Trophoblast cell (in vitro differentiated cells and primary cell): ENCODE data around the gene GPR31.

ENCODE experiments used
- DNase-seq, 2 donors: peaks; one replicate each; pipeline ENCODE4 v3.0.0-alpha.2; 2016
- H2AFZ ChIP-seq: 2 replicates; pipeline ENCODE4 v1.6.1; 2013; ENCODE audit warnings: low read length, moderate library complexity, mild to moderate bottlenecking; ENCODE audit not compliant: insufficient read depth, poor library complexity
- H2AK5ac ChIP-seq: 2 replicates; pipeline ENCODE4 v1.6.1; 2013; ENCODE audit warnings: mild to moderate bottlenecking, low read length
- H2BK120ac ChIP-seq: 2 replicates; pipeline ENCODE4 v1.6.1; 2013; ENCODE audit warnings: low read length, mild to moderate bottlenecking, moderate library complexity; ENCODE audit not compliant: insufficient read depth, poor library complexity
- H2BK12ac ChIP-seq: 2 replicates; pipeline ENCODE4 v1.6.1; 2013; ENCODE audit warnings: mild to moderate bottlenecking, low read length, moderate library complexity
- H2BK5ac ChIP-seq: 2 replicates; pipeline ENCODE4 v1.6.1; 2013; ENCODE audit warnings: low read length, low read depth, moderate library complexity, mild to moderate bottlenecking; ENCODE audit not compliant: poor library complexity
- H3K14ac ChIP-seq: 2 replicates; pipeline ENCODE4 v1.6.1; 2013; ENCODE audit warnings: mild to moderate bottlenecking, low read length
- H3K18ac ChIP-seq: 2 replicates; pipeline ENCODE4 v1.6.1; 2013; ENCODE audit warnings: mild to moderate bottlenecking, low read length
- H3K23ac ChIP-seq: 2 replicates; pipeline ENCODE4 v1.6.1; 2013; ENCODE audit warnings: low read length
- H3K27ac ChIP-seq: 2 replicates; pipeline ENCODE4 v1.5.1; 2013; ENCODE audit warnings: low read depth, mild to moderate bottlenecking, inconsistent platforms, low read length, moderate library complexity
- H3K27me3 ChIP-seq: 2 replicates; pipeline ENCODE4 v1.6.1; 2013; ENCODE audit warnings: inconsistent platforms, mild to moderate bottlenecking, low read length, moderate library complexity; ENCODE audit not compliant: insufficient read depth
- H3K36me3 ChIP-seq, 2 experiments: 1 replicate in 1 of 2; 2 replicates in 1 of 2; pipeline ENCODE4 v1.6.1; 2013; ENCODE audit warnings: low read length in 2 of 2, mild to moderate bottlenecking in 2 of 2, moderate library complexity in 1 of 2; ENCODE audit not compliant: insufficient read depth in 2 of 2, control insufficient read depth in 1 of 2
- H3K4ac ChIP-seq: 2 replicates; pipeline ENCODE4 v1.6.1; 2013; ENCODE audit warnings: low read depth, mild to moderate bottlenecking, low read length, moderate library complexity
- H3K4me1 ChIP-seq, 2 experiments: 1 replicate in 1 of 2; 2 replicates in 1 of 2; pipeline ENCODE4 v1.6.1; 2013; ENCODE audit warnings: low read length in 2 of 2, mild to moderate bottlenecking in 2 of 2, moderate library complexity in 1 of 2; ENCODE audit not compliant: insufficient read depth in 2 of 2, control insufficient read depth in 1 of 2
- H3K4me2 ChIP-seq: 2 replicates; pipeline ENCODE4 v1.6.1; 2013; ENCODE audit warnings: inconsistent platforms, mild to moderate bottlenecking, low read length, moderate library complexity
- H3K4me3 ChIP-seq: 2 replicates; pipeline ENCODE4 v1.5.1; 2013; ENCODE audit warnings: mild to moderate bottlenecking, low read depth, low read length, inconsistent platforms
- H3K79me1 ChIP-seq: one replicate; pipeline ENCODE4 v1.6.1; 2013; ENCODE audit warnings: low read length
- H3K79me2 ChIP-seq: 2 replicates; pipeline ENCODE4 v1.6.1; 2013; ENCODE audit warnings: low read length, mild to moderate bottlenecking; ENCODE audit not compliant: control insufficient read depth, insufficient read depth, poor library complexity
- H3K9ac ChIP-seq: 2 replicates; pipeline ENCODE4 v1.6.1; 2013; ENCODE audit warnings: mild to moderate bottlenecking, low read length
- H3K9me3 ChIP-seq: 2 replicates; pipeline ENCODE4 v1.6.1; 2013; ENCODE audit warnings: low read depth, mild to moderate bottlenecking, control low read depth, inconsistent platforms, low read length; ENCODE audit not compliant: insufficient read depth
- H4K12ac ChIP-seq: 2 replicates; pipeline ENCODE4 v1.6.1; 2013; ENCODE audit warnings: low read depth, mild to moderate bottlenecking, low read length, moderate library complexity
- H4K8ac ChIP-seq: 2 replicates; pipeline ENCODE4 v1.6.1; 2013; ENCODE audit warnings: low read depth, mild to moderate bottlenecking, low read length, moderate library complexity
- H4K91ac ChIP-seq: one replicate; pipeline ENCODE4 v1.6.1; 2013; ENCODE audit warnings: low read depth, mild to moderate bottlenecking, low read length, moderate library complexity
- WGBS: extraction: QIAGEN DNeasy Blood & Tissue Kit; methylation state at CpG from one replicate; pipeline ENCODE4 v1.1.7; 2013; ENCODE audit warnings: missing lambda C conversion rate; ENCODE audit not compliant: insufficient read length, insufficient coverage; ENCODE audit errors: extremely low coverage; 5-methylcytosine and 5-hydroxymethylcytosine counted together

GPR31 gene

DNA sequence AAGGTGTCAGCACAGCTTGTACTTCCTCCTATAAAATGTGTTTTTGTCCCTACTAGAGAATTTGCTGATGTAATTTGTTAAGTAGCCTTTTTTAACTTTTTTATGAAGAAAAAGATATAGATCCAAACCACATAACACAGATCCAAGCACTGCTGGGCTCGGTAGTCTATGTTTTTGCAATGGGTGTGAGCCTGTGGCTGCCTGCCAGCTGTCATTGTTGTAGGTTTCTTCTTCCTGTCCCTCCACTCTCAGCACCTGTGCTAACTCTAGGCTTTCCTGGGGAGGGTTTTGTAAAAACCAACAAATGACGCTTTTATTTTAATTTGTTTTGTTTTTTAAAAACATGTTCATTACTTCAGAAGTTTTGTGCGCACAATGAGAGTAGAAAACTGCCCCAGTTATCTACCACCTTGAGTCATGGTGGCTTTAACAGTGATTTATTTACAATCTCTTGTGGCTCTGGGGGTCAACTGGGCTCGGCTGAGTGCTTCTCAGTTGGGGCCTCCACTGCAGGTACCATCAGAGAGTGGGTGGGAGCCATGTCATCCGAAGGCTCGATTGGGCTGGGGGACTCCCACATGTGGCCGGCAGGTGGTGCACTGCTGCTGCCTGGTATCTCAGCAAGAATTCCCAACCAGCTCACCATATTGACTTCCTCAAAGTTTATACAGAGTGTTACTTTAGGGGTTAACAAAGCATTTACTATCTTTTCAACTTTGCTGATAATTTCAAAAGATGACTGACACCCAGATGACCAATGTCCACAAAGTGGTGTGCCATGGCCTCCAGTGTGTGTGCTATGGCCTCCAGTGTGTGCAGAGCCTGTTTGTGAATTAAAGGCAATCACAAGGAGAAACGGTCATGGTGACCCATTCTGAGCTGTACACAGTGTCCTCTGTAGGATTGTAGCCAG lies 37.9 kb downstream of the GPR31 start:
- Histone ChIP-seq H3K14ac (no peak overlapping the region), H3K27me3 (no peaks in the 10 kb centered on the region), H3K9me3 (peaks cover 2% of the 10 kb centered on the region), H2BK120ac (no peak overlapping the region), H2BK5ac (no peak overlapping the region), H2AFZ (no peak overlapping the region), H3K27ac (no peak overlapping the region), H3K4ac (no peak overlapping the region), H2BK12ac (no peak overlapping the region), H3K9ac (no peak overlapping the region), H2AK5ac (no peak overlapping the region), H4K91ac (no peak overlapping the region), H4K12ac (no peak overlapping the region), H3K23ac (no peak overlapping the region), H3K4me2 (no peak overlapping the region), H3K79me2 (no peaks in the 10 kb centered on the region), H3K36me3 (no peaks in the 10 kb centered on the region), H3K79me1 (peaks cover 5% of the 10 kb centered on the region), H3K4me3 (no peak overlapping the region), H4K8ac (no peak overlapping the region), H3K18ac (no peak overlapping the region), H3K4me1 (peaks cover 5 to 8% of the 10 kb centered on the region in 2 experiments)
- WGBS, result no CpG with 5 or more reads among the region's 8 CpGs
- no peak for DNase-seq

DNA sequence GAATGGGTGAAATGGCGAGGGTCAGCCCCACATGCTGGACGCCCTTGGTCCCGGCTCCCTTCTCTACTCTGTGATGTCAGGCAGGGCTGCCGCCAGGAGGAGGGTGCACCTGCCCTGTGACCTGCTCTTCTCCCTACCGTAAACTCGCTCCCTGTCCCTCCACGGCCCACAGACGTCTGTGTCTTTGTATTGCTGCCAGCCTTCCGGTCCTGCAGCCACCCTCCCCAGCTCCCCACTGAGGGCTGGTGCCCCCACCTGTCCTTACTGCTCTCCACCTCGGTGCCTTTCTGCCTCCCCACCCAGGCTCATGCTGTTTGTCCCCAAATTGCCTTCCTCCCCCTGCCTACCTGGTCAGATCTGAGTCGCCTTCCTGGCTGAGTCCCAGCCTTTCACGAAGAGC lies 38.9 kb downstream of the GPR31 start:
- no peak for DNase-seq
- Histone ChIP-seq H4K12ac (no peak overlapping the region), H3K9ac (no peak overlapping the region), H3K4ac (no peak overlapping the region), H4K8ac (no peak overlapping the region), H3K79me2 (no peaks in the 10 kb centered on the region), H3K27me3 (no peaks in the 10 kb centered on the region), H2AK5ac (no peak overlapping the region), H3K4me3 (no peak overlapping the region), H2BK12ac (no peak overlapping the region), H3K23ac (no peak overlapping the region), H2AFZ (no peak overlapping the region), H3K18ac (no peak overlapping the region), H3K27ac (no peak overlapping the region), H2BK120ac (no peak overlapping the region), H3K79me1 (peaks cover 5% of the 10 kb centered on the region), H3K36me3 (no peaks in the 10 kb centered on the region), H3K4me1 (peaks cover 8 to 10% of the 10 kb centered on the region in 2 experiments), H3K9me3 (peaks cover 2% of the 10 kb centered on the region), H4K91ac (no peak overlapping the region), H2BK5ac (no peak overlapping the region), H3K4me2 (no peak overlapping the region), H3K14ac (no peak overlapping the region)
- WGBS, result no CpG with 5 or more reads among the region's 12 CpGs

DNA sequence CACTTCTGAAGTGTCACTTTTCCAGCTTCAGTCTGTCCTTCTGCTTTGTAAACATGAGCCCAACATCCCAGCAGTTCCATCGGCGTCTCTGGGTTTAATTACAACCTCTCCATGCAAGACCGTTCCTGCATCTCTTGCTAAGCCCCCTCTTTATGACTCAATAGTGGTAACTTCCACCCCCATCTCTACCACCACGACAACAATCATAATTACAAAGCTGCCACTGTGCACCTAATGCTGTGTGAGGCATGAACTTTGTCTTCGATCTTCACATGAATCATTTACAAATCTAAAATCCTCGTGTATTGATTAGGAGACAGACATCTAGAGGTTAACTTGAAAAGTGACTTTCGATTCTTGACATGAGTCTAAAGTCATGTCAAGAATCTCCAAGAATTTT lies 39.8 kb downstream of the GPR31 start:
- Histone ChIP-seq H2AK5ac (no peak overlapping the region), H3K36me3 (no peaks in the 10 kb centered on the region), H2BK12ac (no peak overlapping the region), H4K91ac (no peak overlapping the region), H3K4me3 (no peak overlapping the region), H3K27ac (no peak overlapping the region), H3K18ac (no peak overlapping the region), H3K27me3 (no peaks in the 10 kb centered on the region), H3K4ac (no peak overlapping the region), H3K9me3 (peaks cover 2% of the 10 kb centered on the region), H4K12ac (no peak overlapping the region), H2BK120ac (no peak overlapping the region), H3K79me2 (no peaks in the 10 kb centered on the region), H2BK5ac (no peak overlapping the region), H3K23ac (no peak overlapping the region), H3K14ac (no peak overlapping the region), H4K8ac (no peak overlapping the region), H3K4me2 (no peak overlapping the region), H3K79me1 (peaks cover 5% of the 10 kb centered on the region), H3K4me1 (peaks cover 8 to 10% of the 10 kb centered on the region in 2 experiments), H3K9ac (no peak overlapping the region), H2AFZ (no peak overlapping the region)
- WGBS, result no CpG with 5 or more reads among the region's 7 CpGs
- DNase-seq, result no peak

DNA sequence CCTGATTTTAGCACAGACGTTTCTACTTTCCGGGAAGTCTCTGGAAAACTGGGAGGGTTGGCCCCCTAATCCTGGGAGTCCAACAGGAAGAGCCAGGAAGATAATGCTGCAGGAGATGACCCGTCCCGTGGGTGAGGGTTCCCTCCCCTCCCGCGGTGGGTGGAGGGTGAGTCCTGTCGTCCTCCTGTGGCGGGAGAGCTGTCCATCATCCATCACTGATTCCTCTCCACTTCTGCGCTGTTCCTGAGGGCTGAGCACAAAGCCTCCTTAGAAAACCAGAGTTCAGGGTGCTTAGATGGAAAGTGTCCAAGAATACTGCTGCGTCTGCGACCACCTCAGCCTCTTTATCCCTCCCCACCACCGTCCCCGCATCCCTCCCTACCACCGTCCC lies 40.9 kb downstream of the GPR31 start:
- no peak overlapping the region for H3K4me2 ChIP-seq
- no CpG with 5 or more reads among the region's 14 CpGs for WGBS
- peaks cover 8 to 10% of the 10 kb centered on the region in 2 experiments for H3K4me1 ChIP-seq
- H2AFZ ChIP-seq, result no peak overlapping the region
- H3K79me2 ChIP-seq, result no peaks in the 10 kb centered on the region
- no peaks in the 10 kb centered on the region for H3K36me3 ChIP-seq
- H2AK5ac ChIP-seq, result no peak overlapping the region
- no peak overlapping the region for H3K9ac ChIP-seq
- H3K4me3 ChIP-seq, result no peak overlapping the region
- no peak overlapping the region for H4K8ac ChIP-seq
- peak overlapping the region; percentile 29 for H3K14ac ChIP-seq
- H3K27me3 ChIP-seq, result no peaks in the 10 kb centered on the region
- H4K12ac ChIP-seq, result no peak overlapping the region
- peak overlapping the region; percentile 58 for H2BK12ac ChIP-seq
- H2BK5ac ChIP-seq, result no peak overlapping the region
- H3K27ac ChIP-seq, result peak overlapping the region; percentile 63
- H3K79me1 ChIP-seq, result peaks cover 5% of the 10 kb centered on the region
- H3K4ac ChIP-seq, result no peak overlapping the region
- H3K9me3 ChIP-seq, result peaks cover 2% of the 10 kb centered on the region
- H2BK120ac ChIP-seq, result peak overlapping the region; percentile 21
- peak overlapping the region; percentile 64 for H4K91ac ChIP-seq
- no peak for DNase-seq
- no peak overlapping the region for H3K18ac ChIP-seq
- no peak overlapping the region for H3K23ac ChIP-seq
